ENCODE data around the gene GDF9.

The GDF9 gene

DNA sequence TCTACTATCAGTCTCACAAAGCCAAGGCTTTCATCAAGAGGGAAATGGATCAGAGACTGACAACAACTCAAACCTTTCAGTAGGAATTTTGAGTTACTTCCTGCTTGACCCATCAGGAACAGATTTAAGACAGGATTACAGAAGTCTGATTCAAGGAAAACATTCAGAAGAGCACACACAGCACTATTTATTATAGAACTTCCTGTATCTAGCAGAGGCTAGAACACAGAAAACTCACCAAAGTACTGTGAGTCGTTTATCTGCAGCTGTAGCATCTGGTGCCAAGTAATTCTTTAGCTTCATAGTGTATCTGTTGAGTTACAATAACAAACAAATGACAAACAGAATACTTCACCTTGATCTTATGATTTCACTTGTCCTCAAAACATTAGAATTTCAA lies 21.0 kb upstream of the GDF9 start:
- H3K36me3 ChIP-seq (ENCODE audit: low read length) = peaks cover 19% of the 10 kb centered on the region; the same call in 1 of the 2 replicates
- no peak overlapping the region for H3K4me2 ChIP-seq (ENCODE audit: low read depth, low read length, poor library complexity, severe bottlenecking)
- peaks cover 4% of the 10 kb centered on the region; the same call in 1 of the 2 replicates for H3F3A ChIP-seq (ENCODE audit: insufficient read depth)
- no peak overlapping the region for H2AFZ ChIP-seq (ENCODE audit: low read depth, low read length, severe bottlenecking)
- no peak overlapping the region for H3K4me3 ChIP-seq (ENCODE audit: insufficient read depth, low read length, poor library complexity, severe bottlenecking)
- no peaks in the 10 kb centered on the region for H3K9me3 ChIP-seq (ENCODE audit: insufficient read depth, low read length)
- TF ChIP-seq EZH2phosphoT487 (conservative IDR thresholded peaks at IDR 0.05; ENCODE audit: low read length) = no peak
- TF ChIP-seq, protein P1, sequence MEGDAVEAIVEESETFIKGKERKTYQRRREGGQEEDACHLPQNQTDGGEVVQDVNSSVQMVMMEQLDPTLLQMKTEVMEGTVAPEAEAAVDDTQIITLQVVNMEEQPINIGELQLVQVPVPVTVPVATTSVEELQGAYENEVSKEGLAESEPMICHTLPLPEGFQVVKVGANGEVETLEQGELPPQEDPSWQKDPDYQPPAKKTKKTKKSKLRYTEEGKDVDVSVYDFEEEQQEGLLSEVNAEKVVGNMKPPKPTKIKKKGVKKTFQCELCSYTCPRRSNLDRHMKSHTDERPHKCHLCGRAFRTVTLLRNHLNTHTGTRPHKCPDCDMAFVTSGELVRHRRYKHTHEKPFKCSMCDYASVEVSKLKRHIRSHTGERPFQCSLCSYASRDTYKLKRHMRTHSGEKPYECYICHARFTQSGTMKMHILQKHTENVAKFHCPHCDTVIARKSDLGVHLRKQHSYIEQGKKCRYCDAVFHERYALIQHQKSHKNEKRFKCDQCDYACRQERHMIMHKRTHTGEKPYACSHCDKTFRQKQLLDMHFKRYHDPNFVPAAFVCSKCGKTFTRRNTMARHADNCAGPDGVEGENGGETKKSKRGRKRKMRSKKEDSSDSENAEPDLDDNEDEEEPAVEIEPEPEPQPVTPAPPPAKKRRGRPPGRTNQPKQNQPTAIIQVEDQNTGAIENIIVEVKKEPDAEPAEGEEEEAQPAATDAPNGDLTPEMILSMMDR (IDR thresholded peaks at IDR 0.05; ENCODE audit: insufficient read depth, low read length, poor library complexity, severe bottlenecking) = no peak
- H3K27me3 ChIP-seq (ENCODE audit: low read length) = no peaks in the 10 kb centered on the region
- no peaks in the 10 kb centered on the region for H4K20me1 ChIP-seq (ENCODE audit: low read depth, low read length)
- no peaks in the 10 kb centered on the region for H3K79me2 ChIP-seq (ENCODE audit: insufficient read depth, low read length)
- H3K9me2 ChIP-seq (replicated peaks; ENCODE audit: insufficient read depth, low read length) = no peaks in the 10 kb centered on the region
- no peak overlapping the region for H3K27ac ChIP-seq (ENCODE audit: low read depth, low read length)
- H3K9ac ChIP-seq (ENCODE audit: low read length) = no peak overlapping the region

DNA sequence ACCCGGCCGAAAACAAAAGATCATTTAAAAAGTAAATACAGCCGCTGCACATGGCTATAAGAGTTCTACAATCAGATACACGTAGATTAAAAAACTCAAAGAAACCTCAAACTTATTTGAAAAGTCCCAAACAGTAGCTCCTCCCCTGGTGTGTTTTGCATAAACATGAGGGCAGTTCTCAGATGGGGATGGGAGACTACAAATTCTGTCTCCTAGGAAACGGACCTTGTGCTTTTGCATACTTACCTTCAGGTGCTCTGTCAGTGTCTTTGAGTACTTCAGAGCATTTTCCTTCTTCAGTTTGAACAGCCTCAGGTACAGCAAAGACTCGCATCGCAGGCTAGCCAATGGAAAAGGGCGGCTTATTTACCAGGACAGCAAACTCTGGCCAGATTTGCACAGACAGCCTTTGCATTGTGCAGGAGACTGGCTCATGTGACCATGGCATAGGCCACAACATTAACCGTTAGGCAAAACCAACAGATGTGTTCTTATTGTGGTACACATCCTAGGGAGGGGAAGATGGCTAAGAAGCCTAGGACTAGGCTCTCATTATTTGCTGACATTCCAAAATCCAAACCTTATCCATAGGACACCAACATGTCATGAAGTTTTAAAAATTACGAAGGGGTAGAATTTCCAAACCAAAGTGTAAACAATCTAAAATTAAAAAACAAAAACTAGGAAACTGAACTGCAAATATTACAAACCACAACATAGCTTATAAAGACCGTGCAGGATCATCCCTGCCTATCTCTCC lies 20.0 kb upstream of the GDF9 start:
- Histone ChIP-seq H3K4me3 (ENCODE audit: insufficient read depth, low read length, poor library complexity, severe bottlenecking) (no peak overlapping the region), H3K79me2 (ENCODE audit: insufficient read depth, low read length) (no peaks in the 10 kb centered on the region), H2AFZ (ENCODE audit: low read depth, low read length, severe bottlenecking) (no peak overlapping the region), H3K4me2 (ENCODE audit: low read depth, low read length, poor library complexity, severe bottlenecking) (no peak overlapping the region), H3K9ac (ENCODE audit: low read length) (no peak overlapping the region), H3K9me3 (ENCODE audit: insufficient read depth, low read length) (no peaks in the 10 kb centered on the region), H3K36me3 (ENCODE audit: low read length) (peaks cover 18% of the 10 kb centered on the region; the same call in 1 of the 2 replicates), H3K27ac (ENCODE audit: low read depth, low read length) (no peak overlapping the region), H3K9me2 (replicated peaks; ENCODE audit: insufficient read depth, low read length) (no peaks in the 10 kb centered on the region), H4K20me1 (ENCODE audit: low read depth, low read length) (no peaks in the 10 kb centered on the region), H3F3A (ENCODE audit: insufficient read depth) (peaks cover 4% of the 10 kb centered on the region; the same call in 1 of the 2 replicates), H3K27me3 (ENCODE audit: low read length) (no peaks in the 10 kb centered on the region)
- TF ChIP-seq EZH2phosphoT487 (conservative IDR thresholded peaks at IDR 0.05; ENCODE audit: low read length) = no peak
- TF ChIP-seq, protein P1 (IDR thresholded peaks at IDR 0.05; ENCODE audit: insufficient read depth, low read length, poor library complexity, severe bottlenecking) = no peak

DNA sequence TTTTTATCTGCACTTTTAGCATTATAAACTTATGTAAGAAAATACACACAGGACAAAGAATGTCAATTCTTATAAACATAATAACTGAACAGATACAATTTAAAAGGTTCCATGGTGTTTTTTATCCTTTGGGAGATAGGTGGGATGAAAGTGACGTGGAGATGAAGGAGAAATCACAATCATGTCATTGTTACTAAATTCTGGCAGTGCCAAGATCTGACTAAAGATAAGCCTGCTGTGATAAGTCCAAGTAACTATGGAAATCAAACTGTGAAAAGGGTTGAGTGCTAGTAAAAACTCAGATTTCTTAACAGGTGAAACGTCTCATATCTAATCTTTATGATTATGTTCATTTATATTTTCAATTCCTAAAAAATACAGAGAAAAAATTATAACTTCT lies 18.3 kb upstream of the GDF9 start:
- no peak for TF ChIP-seq EZH2phosphoT487 (conservative IDR thresholded peaks at IDR 0.05; ENCODE audit: low read length)
- TF ChIP-seq, protein P1 (IDR thresholded peaks at IDR 0.05; ENCODE audit: insufficient read depth, low read length, poor library complexity, severe bottlenecking) = no peak
- H4K20me1 ChIP-seq (ENCODE audit: low read depth, low read length) = no peaks in the 10 kb centered on the region
- no peak overlapping the region for H3K27ac ChIP-seq (ENCODE audit: low read depth, low read length)
- H3K9me2 ChIP-seq (replicated peaks; ENCODE audit: insufficient read depth, low read length) = no peaks in the 10 kb centered on the region
- H3K27me3 ChIP-seq (ENCODE audit: low read length) = no peaks in the 10 kb centered on the region
- H3F3A ChIP-seq (ENCODE audit: insufficient read depth) = peaks cover 4% of the 10 kb centered on the region; the same call in 1 of the 2 replicates
- H3K9me3 ChIP-seq (ENCODE audit: insufficient read depth, low read length) = no peaks in the 10 kb centered on the region
- H3K36me3 ChIP-seq (ENCODE audit: low read length) = peaks cover 30% of the 10 kb centered on the region
- no peak overlapping the region for H3K4me3 ChIP-seq (ENCODE audit: insufficient read depth, low read length, poor library complexity, severe bottlenecking)
- H2AFZ ChIP-seq (ENCODE audit: low read depth, low read length, severe bottlenecking) = no peak overlapping the region
- no peak overlapping the region for H3K4me2 ChIP-seq (ENCODE audit: low read depth, low read length, poor library complexity, severe bottlenecking)
- no peaks in the 10 kb centered on the region for H3K79me2 ChIP-seq (ENCODE audit: insufficient read depth, low read length)
- no peak overlapping the region for H3K9ac ChIP-seq (ENCODE audit: low read length)
